Panc1 (cell line): Measurements from ENCODE around the gene C1S. TPM values are rescaled to one million over a fixed set of nuclear protein-coding genes. Genes with fewer than 3 reads are reported as not detected.

Experiments
- ATAC-seq: fragments of 200-7000 bp; cut with Tn5 transposase; 2 replicates; pipeline ENCODE4 v1.9.1; 2020; ENCODE audit warnings: mild to moderate bottlenecking, moderate library complexity
- BruUV-seq: library from RNA; stranded (reverse); fragments of 400-500 nt; replicated peaks from 2 replicates; lab custom pipeline; 2021; lab: Mats Ljungman, UMichigan
- CTCF ChIA-PET: fragments of 300-600 bp; sonication (Branson Sonifier 250); formaldehyde crosslinking; loops from one replicate; lab custom pipeline; 2022; ENCODE audit warnings: antibody characterized with exemption; lab: Charles Lee
- POLR2A ChIA-PET: fragments of 300-600 bp; sonication (Branson Sonifier 250); formaldehyde crosslinking; loops from one replicate; lab custom pipeline; 2022; ENCODE audit warnings: antibody characterized with exemption; lab: Charles Lee
- DNase-seq: peaks from one replicate; pipeline ENCODE4 v3.0.0-alpha.2; 2010; ENCODE audit warnings: low read depth, low spot score
- H3K27ac ChIP-seq: 2 replicates; pipeline ENCODE4 v1.5.1; 2011; ENCODE audit warnings: mild to moderate bottlenecking, low read length, inconsistent platforms
- H3K27me3 ChIP-seq: fragments of 200-500 bp; sonication (Bioruptor generic); 2 replicates; pipeline ENCODE4 v1.6.0; 2014; ENCODE audit warnings: low read length, inconsistent platforms; ENCODE audit not compliant: control insufficient read depth, insufficient read depth
- H3K36me3 ChIP-seq: fragments of 200-500 bp; sonication (Bioruptor generic); 2 replicates; pipeline ENCODE4 v1.5.1; 2014; ENCODE audit warnings: inconsistent platforms, mild to moderate bottlenecking, low read length, moderate library complexity; ENCODE audit not compliant: control insufficient read depth, insufficient read depth
- H3K4me1 ChIP-seq: 2 replicates; pipeline ENCODE4 v1.5.1; 2011; ENCODE audit warnings: inconsistent platforms, mild to moderate bottlenecking, low read length, moderate library complexity; ENCODE audit not compliant: control insufficient read depth, insufficient read depth
- H3K4me3 ChIP-seq, 2 experiments: 2 replicates each; pipeline ENCODE4 v1.5.1; 2011 to 2012; ENCODE audit warnings: low read depth in 2 of 2, low read length in 2 of 2, mild to moderate bottlenecking in 2 of 2, inconsistent platforms in 1 of 2, moderate library complexity in 1 of 2
- H3K9me3 ChIP-seq: fragments of 200-500 bp; sonication (Bioruptor generic); 2 replicates; pipeline ENCODE4 v1.5.1; 2014; ENCODE audit warnings: low read depth, mild to moderate bottlenecking, inconsistent platforms, low read length, moderate library complexity; ENCODE audit not compliant: control insufficient read depth, insufficient read depth
- CTCF ChIP-seq: fragments of 450-650 bp; IDR thresholded peaks from 2 replicates; pipeline ENCODE4 v1.5.1; 2017; ENCODE audit warnings: mild to moderate bottlenecking
- REST ChIP-seq, 2 experiments: IDR thresholded peaks; 2 replicates each; pipeline ENCODE4 v1.6.1; 2011 to 2012; ENCODE audit warnings: low read depth in 2 of 2, control low read depth in 1 of 2, low read length in 1 of 2, mild to moderate bottlenecking in 1 of 2, moderate library complexity in 1 of 2; ENCODE audit not compliant: insufficient read depth in 1 of 2
- SIN3A ChIP-seq: IDR thresholded peaks from 2 replicates; pipeline ENCODE4 v1.6.1; 2012; ENCODE audit warnings: low read depth, mild to moderate bottlenecking, low read length, moderate library complexity, borderline replicate concordance; ENCODE audit not compliant: insufficient read depth
- in situ Hi-C: cut with HindIII; loops from 2 replicates; pipeline ENCODE4 v1.10.0; 2016; ENCODE audit warnings: low sequenced_read_pairs, low pct_unique_long_range_greater_than_20kb
- intact Hi-C: fragments of 100-400 bp; cut with micrococcal nuclease; formaldehyde crosslinking; loops from one replicate; pipeline ENCODE4 v1.10.0; 2022; ENCODE audit not compliant: unreplicated experiment
- total RNA-seq: library from RNA; stranded (reverse); gene quantifications from one replicate; pipeline ENCODE4 v1.2.1, GENCODE V29; 2021; ENCODE audit not compliant: unreplicated experiment

C1S gene
- total RNA-seq, 1 experiment from 2014 or later = 1.8 TPM

- intact Hi-C loops = no loop called here
- no peaks in the 10 kb centered on the region for H3K36me3 ChIP-seq
- H3K27ac ChIP-seq = no peak overlapping the region
- no peaks in the 10 kb centered on the region for H3K4me1 ChIP-seq
- DNase-seq (no peak), ATAC-seq (no peak)
- no peak for TF ChIP-seq REST (IDR thresholded peaks at IDR 0.05; ENCODE audit: insufficient read depth in 1 of 2, low read depth in 2 of 2, low read length in 1 of 2)
- TF ChIP-seq CTCF = no peak
- no peak for TF ChIP-seq SIN3A
- H3K4me3 ChIP-seq = no peak overlapping the region
- BruUV-seq = no TSS peak
- ChIA-PET CTCF (no interaction called here), POLR2A (no interaction called here)
- in situ Hi-C loops = no loop called here
- no peaks in the 10 kb centered on the region for H3K9me3 ChIP-seq
- H3K27me3 ChIP-seq = no peaks in the 10 kb centered on the region
Measured at GRCh38 chr12:7083125-7083524, 22.6 kb downstream of the C1S start.

DNA sequence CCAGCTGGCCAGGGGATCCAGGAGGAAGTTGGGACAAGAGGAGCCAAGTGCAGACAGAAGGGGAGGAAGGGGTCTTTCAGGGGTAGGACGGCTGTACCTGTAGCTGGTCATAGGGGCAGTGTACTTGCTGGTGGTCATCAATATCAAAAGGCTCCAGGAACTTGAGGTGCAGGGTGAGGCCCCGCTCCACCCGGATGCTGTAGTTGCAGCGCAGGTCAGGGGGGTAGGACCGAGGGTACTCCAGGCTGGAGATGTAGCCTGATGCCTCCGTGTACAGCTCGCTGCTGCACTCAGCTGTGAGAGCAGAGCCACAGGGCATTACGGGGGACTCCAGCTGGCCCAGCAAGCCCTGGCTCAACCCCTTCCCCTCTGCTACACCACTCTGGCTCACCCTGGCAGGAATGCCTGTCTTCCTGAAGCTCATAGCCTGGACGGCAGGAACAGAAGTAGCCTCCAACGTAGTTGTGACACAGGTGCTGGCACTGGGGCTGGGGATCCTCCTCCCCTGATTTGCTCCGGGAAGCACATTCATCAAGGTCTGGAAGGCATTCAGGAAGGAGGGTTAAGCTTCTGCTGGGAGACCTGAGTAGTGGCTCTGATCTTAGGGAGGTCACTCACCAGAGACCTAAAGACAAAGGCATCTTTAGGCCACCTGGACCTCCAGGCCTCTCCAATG, 28.8 kb downstream of the C1S start:
- H3K27ac ChIP-seq = no peak overlapping the region
- CTCF ChIA-PET = no interaction called here
- no peak for DNase-seq
- no peak overlapping the region for H3K4me3 ChIP-seq
- H3K4me1 ChIP-seq = no peaks in the 10 kb centered on the region
- in situ Hi-C loops = no loop called here
- TF ChIP-seq REST (IDR thresholded peaks at IDR 0.05; ENCODE audit: insufficient read depth in 1 of 2, low read depth in 2 of 2, low read length in 1 of 2) = no peak
- no TSS peak for BruUV-seq
- no peaks in the 10 kb centered on the region for H3K36me3 ChIP-seq
- H3K9me3 ChIP-seq = no peaks in the 10 kb centered on the region
- H3K27me3 ChIP-seq = no peaks in the 10 kb centered on the region
- intact Hi-C loops = no loop called here
- no peak for ATAC-seq
- POLR2A ChIA-PET = no interaction called here
